Neural cell (in vitro differentiated cells): ENCODE data around the gene GLIS2.

Source experiments
- EP300 ChIP-seq: fragments of 450-650 bp; conservative IDR thresholded peaks from 2 replicates; pipeline ENCODE4 v1.6.1; 2014; ENCODE audit warnings: antibody characterized with exemption, mild to moderate bottlenecking, moderate library complexity; ENCODE audit not compliant: poor library complexity, severe bottlenecking
- EZH2 ChIP-seq: fragments of 200-600, 300-800 bp; shearing (Covaris generic), sonication (generic); IDR thresholded peaks from 2 replicates; pipeline ENCODE4 v1.6.1; 2014; ENCODE audit warnings: antibody characterized with exemption, low read length, borderline replicate concordance, mild to moderate bottlenecking; ENCODE audit not compliant: insufficient read depth, poor library complexity, severe bottlenecking
- POLR2AphosphoS5 ChIP-seq: IDR thresholded peaks from 2 replicates; pipeline ENCODE4 v1.6.1; 2012
- RAD21 ChIP-seq: fragments of 450-650 bp; conservative IDR thresholded peaks from 2 replicates; pipeline ENCODE4 v1.6.1; 2014; ENCODE audit warnings: antibody characterized with exemption, mild to moderate bottlenecking, moderate library complexity
- TAF1 ChIP-seq: IDR thresholded peaks from 2 replicates; pipeline ENCODE4 v1.6.1; 2012; ENCODE audit warnings: low read depth
- TF ChIP-seq, protein P1 (sequence below): fragments of 450-650 bp; IDR thresholded peaks from 2 replicates; pipeline ENCODE4 v1.5.1; 2014; ENCODE audit warnings: antibody characterized with exemption, mild to moderate bottlenecking, moderate library complexity; ENCODE audit not compliant: poor library complexity, severe bottlenecking
- TF ChIP-seq, protein P2 (sequence below): IDR thresholded peaks from 2 replicates; pipeline ENCODE4 v1.6.1; 2012; ENCODE audit warnings: borderline replicate concordance

DNA sequence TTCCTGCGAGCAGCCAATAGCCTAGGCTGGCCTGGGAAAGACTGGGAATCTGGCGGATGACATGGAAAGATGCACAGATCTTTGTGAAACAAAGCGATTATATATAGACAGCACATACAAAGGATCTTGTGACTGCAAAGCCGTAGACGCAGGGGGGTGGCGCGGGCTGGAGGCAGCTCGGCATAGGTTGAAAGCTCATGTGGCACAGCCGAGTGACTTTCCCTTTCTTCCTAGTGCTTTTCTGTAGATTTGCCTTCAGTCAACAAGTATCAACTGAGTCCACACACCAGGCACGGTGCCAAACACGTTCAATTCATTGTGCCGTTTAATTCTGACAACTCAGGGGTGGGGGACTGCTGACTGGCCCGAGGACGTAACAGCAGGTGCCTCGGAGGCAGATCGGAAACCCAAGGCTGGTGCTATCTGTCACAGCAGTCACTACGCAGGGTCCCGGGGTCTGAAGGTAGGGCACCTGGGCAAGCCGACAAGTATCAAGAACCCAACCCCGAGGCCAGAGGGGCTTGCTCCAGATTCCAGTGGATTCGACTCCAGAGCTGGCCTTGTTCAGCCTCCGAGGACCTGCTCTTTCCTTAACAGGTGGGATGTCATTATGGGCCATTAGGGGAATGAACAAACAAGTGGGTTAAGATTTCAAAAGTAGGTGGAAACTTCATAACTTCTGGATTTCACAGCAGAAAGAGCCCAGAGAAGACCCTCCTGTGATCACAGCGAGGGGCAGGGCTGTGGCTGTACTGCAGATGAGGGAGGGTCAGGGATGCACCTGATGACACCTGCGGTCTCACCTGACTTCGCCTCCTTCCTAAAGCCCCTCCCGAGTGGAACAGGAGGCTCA is 29.3 kb downstream of the GLIS2 start:
- TF ChIP-seq, protein P1, sequence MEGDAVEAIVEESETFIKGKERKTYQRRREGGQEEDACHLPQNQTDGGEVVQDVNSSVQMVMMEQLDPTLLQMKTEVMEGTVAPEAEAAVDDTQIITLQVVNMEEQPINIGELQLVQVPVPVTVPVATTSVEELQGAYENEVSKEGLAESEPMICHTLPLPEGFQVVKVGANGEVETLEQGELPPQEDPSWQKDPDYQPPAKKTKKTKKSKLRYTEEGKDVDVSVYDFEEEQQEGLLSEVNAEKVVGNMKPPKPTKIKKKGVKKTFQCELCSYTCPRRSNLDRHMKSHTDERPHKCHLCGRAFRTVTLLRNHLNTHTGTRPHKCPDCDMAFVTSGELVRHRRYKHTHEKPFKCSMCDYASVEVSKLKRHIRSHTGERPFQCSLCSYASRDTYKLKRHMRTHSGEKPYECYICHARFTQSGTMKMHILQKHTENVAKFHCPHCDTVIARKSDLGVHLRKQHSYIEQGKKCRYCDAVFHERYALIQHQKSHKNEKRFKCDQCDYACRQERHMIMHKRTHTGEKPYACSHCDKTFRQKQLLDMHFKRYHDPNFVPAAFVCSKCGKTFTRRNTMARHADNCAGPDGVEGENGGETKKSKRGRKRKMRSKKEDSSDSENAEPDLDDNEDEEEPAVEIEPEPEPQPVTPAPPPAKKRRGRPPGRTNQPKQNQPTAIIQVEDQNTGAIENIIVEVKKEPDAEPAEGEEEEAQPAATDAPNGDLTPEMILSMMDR: no peak
- TF ChIP-seq POLR2AphosphoS5 (no peak), RAD21 (no peak), TAF1 (no peak), EZH2 (no peak), EP300 (no peak)
- TF ChIP-seq, protein P2, sequence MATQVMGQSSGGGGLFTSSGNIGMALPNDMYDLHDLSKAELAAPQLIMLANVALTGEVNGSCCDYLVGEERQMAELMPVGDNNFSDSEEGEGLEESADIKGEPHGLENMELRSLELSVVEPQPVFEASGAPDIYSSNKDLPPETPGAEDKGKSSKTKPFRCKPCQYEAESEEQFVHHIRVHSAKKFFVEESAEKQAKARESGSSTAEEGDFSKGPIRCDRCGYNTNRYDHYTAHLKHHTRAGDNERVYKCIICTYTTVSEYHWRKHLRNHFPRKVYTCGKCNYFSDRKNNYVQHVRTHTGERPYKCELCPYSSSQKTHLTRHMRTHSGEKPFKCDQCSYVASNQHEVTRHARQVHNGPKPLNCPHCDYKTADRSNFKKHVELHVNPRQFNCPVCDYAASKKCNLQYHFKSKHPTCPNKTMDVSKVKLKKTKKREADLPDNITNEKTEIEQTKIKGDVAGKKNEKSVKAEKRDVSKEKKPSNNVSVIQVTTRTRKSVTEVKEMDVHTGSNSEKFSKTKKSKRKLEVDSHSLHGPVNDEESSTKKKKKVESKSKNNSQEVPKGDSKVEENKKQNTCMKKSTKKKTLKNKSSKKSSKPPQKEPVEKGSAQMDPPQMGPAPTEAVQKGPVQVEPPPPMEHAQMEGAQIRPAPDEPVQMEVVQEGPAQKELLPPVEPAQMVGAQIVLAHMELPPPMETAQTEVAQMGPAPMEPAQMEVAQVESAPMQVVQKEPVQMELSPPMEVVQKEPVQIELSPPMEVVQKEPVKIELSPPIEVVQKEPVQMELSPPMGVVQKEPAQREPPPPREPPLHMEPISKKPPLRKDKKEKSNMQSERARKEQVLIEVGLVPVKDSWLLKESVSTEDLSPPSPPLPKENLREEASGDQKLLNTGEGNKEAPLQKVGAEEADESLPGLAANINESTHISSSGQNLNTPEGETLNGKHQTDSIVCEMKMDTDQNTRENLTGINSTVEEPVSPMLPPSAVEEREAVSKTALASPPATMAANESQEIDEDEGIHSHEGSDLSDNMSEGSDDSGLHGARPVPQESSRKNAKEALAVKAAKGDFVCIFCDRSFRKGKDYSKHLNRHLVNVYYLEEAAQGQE: no peak
